ENCODE data around the gene ATG7.

GRCh38 chr3:11304175-11304574, 32.0 kb downstream of the ATG7 start:
- TF ChIP-seq CTCF (IDR thresholded peaks at IDR 0.05) (no peak), POLR2A (IDR thresholded peaks at IDR 0.05) (no peak)
